Sciatic nerve (tissue), 2 donors: ENCODE measurements around the gene SET. TPM values are rescaled to one million over a fixed set of nuclear protein-coding genes. Genes with fewer than 3 reads are reported as not detected.

Source experiments
- ATAC-seq: fragments of 200-7000 bp; cut with Tn5 transposase; one replicate; pipeline ENCODE4 v1.9.1; 2020; ENCODE audit warnings: mild to moderate bottlenecking, moderate library complexity
- DNase-seq: peaks from one replicate; pipeline ENCODE4 v3.0.0-alpha.2; 2020; ENCODE audit warnings: low spot score
- intact Hi-C: fragments of 100-400 bp; cut with DNase I; formaldehyde crosslinking; loops from one replicate; pipeline ENCODE4 v1.14.2; 2022
- total RNA-seq: library from RNA; stranded (reverse); fragmentation: NEBNext Ultra II Directional; extraction: Animal tissue kit (Norgen Biotek cat#: 25700); gene quantifications from one replicate; pipeline ENCODE4 v1.2.1, GENCODE V29; 2021
- donor health status: DM: no; HTN: no; CAD: no.
- donor health status: DM: no; HTN: no; CAD: no.

Gene SET
- total RNA-seq, 1 donor from 2014 or later: 222 TPM

DNA sequence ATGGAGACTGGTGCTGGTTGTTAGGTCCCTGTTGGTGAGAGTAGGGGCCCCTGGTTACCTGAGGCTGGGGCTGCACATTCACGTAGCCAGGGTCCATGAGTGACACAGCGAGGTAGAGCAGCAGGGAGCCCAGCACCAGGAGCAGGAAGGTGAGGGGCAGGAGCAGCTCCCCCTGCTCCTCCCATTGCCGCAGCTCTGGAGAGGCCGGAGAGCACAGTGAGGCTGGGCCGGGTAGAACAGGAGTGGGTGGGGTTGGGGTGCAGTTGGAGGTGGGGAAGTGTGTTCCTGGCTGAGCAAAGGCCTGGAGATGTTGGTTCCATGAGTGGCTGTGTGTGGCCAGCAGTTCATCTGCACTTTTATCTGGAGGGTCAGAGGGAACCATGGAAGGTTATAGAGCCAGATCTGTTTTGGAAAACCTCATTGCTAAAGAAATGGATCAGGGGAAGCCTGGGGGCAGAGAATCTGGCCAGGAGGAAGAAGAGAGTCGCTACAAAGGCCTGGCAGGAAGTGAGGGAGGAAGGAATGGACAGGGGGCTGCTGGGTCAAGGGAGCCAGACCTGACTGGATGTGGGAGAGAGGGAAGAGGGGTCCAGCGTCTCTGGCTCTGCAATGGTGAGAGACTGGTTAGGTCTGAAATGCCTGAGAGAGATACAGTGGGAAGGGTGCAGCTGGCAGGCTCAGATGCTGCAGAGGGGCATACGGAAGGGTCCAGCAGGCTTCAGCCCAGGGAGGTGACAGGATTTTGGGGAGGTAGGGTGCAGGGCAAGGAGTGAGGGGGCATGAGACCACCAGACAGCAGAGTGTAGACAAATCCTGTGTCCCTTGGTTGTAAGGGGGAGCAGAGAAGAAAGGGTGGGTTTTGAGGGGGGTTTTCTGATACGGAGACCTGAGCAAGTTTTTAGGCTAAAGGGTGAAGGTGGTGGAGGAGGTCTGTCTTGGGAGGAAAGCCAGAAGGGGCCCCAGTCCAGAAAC lies 33.6 kb downstream of the SET start:
- intact Hi-C loops: no loop called here
- no peak for DNase-seq

GRCh38 chr9:128723352-128723865 lies 34.4 kb downstream of the SET start:
- intact Hi-C loops: no loop called here
- no peak for DNase-seq
- peak; percentile 2 for ATAC-seq

More for the DNA sequence above, 33.6 kb downstream of the SET start:
- no peak for ATAC-seq

DNA sequence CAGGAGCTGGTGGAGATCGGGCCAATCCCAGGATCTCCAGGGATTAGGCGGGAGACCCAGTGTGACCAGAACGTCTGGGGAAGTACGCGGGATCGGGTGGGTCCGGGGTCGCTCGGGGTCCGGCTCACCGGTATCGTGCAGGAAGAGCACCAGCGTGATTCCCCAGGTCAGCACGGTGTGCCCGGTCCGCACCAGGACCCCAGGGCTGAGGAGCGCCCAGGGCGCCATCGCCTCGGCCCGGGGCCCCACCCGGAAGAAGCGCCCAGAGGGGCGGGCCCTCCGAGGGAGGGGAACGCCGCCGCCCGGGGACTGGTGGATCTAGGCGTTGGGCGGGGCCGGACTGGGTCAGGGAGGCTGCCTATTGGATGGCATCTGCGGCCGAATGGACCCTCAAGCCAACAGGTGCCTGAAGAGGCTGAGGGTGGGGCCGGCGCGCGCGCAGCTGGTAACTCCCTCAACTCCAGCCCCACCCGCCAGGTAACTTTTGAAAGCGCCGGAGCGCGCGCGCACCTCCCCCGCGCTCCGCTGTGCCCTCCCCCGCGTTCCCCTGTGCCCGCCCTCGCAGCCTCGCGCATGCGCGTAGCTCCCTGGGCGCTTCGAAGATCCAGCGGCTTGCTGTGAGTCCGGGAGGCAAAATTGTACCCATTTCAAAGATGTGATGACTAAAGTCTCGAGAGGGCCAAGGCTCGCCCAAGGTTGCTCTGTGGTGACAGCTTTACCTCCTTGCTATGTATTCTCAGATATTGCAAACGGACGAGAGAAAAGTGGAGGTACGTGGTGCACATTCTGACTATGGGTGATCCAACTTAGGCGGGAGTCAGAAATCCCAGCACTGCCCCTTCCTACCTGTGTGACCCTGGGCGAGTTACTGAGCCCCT lies 35.1 kb downstream of the SET start, which contains the start of gene ZDHHC12:
Gene ZDHHC12, minus strand, starts transcription at position 262 of the 878 bp plus-strand sequence. Its CDS starts 34 bp downstream, at position 228.
- DNase-seq (peak; percentile 94), ATAC-seq (peak; percentile 94)
- intact Hi-C loops: no loop called here

- intact Hi-C loops: no loop called here
- DNase-seq: no peak
- ATAC-seq: peak; percentile 57
Observed at GRCh38 chr9:128724744-128725211, 35.8 kb downstream of the SET start.

- no peak for DNase-seq
- no peak for ATAC-seq
- intact Hi-C loops: no loop called here
Observed at GRCh38 chr9:128727640-128728248, 38.7 kb downstream of the SET start.

DNA sequence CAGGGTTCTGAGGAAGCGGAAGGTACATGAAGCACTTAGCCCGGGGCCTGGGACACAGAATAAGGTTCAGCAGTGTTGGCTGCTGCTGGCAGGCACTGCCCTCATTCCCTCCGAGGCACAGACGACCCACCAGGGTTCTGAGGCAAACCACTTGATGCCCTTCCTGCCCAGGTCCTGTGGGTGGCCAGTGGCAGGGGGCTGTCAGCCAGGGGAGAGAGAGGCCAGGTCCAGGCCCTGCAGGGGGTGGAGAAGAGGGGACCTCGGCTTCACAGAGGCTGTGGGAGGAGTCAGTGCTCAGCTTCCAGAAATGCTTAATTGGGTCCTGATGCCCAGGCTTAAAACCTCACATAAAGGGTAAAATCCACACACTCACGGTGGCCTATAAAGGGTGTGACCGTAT lies 39.3 kb downstream of the SET start:
- ATAC-seq (no peak), DNase-seq (no peak)
- intact Hi-C loops: no loop called here

DNA sequence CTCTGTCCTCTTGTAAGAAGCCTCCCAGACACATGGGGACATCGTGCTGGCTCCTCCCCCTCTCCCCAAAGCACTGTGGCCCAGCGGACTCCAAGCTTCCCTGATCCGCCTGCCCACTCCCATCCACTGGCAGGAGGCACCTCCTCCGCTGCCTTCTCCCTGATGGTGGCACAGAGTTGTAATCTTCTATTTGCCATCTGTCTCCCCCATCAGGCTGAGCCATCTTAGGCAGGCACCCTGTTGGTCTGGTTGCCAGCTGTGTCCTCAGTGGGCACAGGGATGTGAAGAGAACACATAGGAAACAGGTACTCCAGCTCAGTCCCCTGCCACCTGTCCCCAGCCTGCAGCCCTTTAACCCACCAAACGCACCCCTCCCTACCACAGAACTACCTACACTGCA lies 40.3 kb downstream of the SET start:
- intact Hi-C loops: no loop called here
- ATAC-seq (no peak), DNase-seq (no peak)

DNA sequence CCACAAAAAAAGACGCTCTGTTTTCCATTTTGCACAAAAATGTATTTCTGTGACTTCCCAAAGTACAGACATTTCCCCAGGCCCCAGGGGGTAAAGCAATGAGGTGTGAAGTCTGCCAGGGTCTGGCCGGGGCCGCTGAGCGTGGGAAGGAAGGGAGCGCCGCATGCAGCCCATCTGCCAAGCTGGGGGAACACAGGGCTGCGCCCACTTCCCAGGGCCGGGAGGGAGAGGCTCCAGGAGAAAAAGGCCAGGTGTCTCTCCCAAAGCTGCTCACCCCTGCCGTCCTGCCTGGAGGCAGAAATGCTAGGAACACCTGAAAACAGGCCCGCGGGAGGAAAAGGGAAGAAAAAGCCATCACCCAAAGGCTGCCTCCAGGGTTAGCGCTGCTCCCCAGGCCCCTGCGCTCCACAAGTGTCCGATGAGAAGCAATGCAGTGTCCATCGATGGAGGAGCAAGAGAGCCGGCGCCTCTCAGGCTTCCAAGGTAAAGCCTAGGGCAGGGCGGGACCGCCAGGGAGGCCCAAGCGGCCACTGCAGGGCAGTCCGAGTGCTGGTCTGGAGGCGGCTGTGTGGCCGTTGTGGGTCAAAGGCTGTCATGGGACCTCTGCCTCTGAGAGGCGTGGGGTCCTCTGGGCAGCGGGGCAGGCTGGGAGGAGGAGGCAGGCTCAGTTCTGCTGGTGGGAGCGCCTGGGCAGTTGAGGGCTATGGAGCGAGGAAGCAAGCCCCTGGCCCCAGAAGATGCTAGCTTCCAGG lies 40.9 kb downstream of the SET start:
- no peak for ATAC-seq
- no peak for DNase-seq
- intact Hi-C loops: no loop called here

DNA sequence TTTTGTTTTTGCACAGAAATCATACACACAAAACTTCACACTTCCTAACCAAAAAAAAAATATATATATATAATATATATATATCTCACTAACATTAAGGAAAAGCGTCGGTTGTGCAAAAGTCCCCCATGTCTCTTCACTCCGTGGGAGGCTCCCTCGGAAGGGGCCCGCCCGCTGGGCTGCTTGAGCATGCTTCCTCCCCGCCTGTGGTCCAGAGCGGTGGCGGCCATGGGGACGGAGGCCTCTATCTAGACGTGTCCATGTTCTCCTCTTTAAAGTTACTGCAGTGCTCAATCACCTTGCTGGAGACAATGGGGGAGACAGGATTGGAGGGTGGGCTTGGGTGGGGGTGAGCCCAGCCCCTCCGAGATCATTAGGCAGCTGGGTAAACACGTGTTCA lies 42.1 kb downstream of the SET start:
- intact Hi-C loops: no loop called here
- DNase-seq: no peak
- ATAC-seq: no peak

- ATAC-seq (no peak), DNase-seq (no peak)
- intact Hi-C loops: no loop called here
Observed at GRCh38 chr9:128731691-128732090, 42.7 kb downstream of the SET start.

GRCh38 chr9:128732576-128732975 lies 43.6 kb downstream of the SET start:
- intact Hi-C loops: no loop called here
- ATAC-seq (no peak), DNase-seq (no peak)

- intact Hi-C loops: no loop called here
- ATAC-seq (peak; percentile 69), DNase-seq (peak; percentile 76)
Observed at GRCh38 chr9:128733256-128733655, 44.2 kb downstream of the SET start.

GRCh38 chr9:128735373-128735772 lies 46.4 kb downstream of the SET start:
- ATAC-seq: no peak
- DNase-seq: no peak

GRCh38 chr9:128742401-128742800 lies 53.4 kb downstream of the SET start:
- DNase-seq: no peak
- intact Hi-C loops: no loop called here
- ATAC-seq: no peak

More at GRCh38 chr9:128735373-128735772, 46.4 kb downstream of the SET start:
- intact Hi-C loops: no loop called here

GRCh38 chr9:128743421-128743820 lies 54.4 kb downstream of the SET start:
- DNase-seq (no peak), ATAC-seq (no peak)
- intact Hi-C loops: no loop called here
